Heart left ventricle (tissue), 13 donors: ENCODE data around the gene LPIN1.

Experiments used
- CTCF ChIP-seq, 12 donors: fragments of 200-600 bp; sonication (generic) in 4 of 12; IDR thresholded peaks; one replicate each; pipeline versions ENCODE4 v1.5.0 to v1.8.0; 2018 to 2022; ENCODE audit warnings: antibody characterized with exemption in 12 of 12, mild to moderate bottlenecking in 5 of 12
- POLR2A ChIP-seq, 2 donors: fragments of 450-650 bp; IDR thresholded peaks; one replicate each; pipeline ENCODE4 v1.6.1; 2017; ENCODE audit warnings: antibody characterized with exemption in 2 of 2, mild to moderate bottlenecking in 2 of 2, moderate library complexity in 2 of 2
- donor health status: ischemic (EF 13 %, LVEDD 7.1; RV severe dilation, severe dysfunction).
- donor health status: DM: no; HTN: yes; CAD: no.
- donor health status: DM: no; HTN: no; CAD: no.
- donor health status: ischemic (EF 25% LVEDD 6.9; RV normal size, moderate dysfunction).
- donor health status: ischemic (EF 25% LVEDD 5.7; RV mildly dilated, moderate dysfunction).
- donor health status: ischemic (EF 35%, LVEDD 5.7; RV mildly dilated, moderate dysfunction).
- donor health status: nonischemic (EF 11% LVEDD 7.7; RV severe dilation, severe dysfunction).
- donor health status: DM: yes; HTN: yes; CAD: no.
- donor health status: PGD.
- donor health status: ischemic (EF 29% LVEDD 5.4; RV normal size, mild dysfunction).
- donor health status: nonischemic (EF 23%, LVEDD 6.1; RV moderate dilation, normal function).

GRCh38 chr2:11764920-11765319 is 18.5 kb downstream of the LPIN1 start:
- TF ChIP-seq POLR2A (IDR thresholded peaks at IDR 0.05), result no peak
- no peak for TF ChIP-seq CTCF (IDR thresholded peaks at IDR 0.05)
